NCI-H128 (cell line): ENCODE results near the gene SUFU.
"Not testable (repeated sequence)": the region's sequence is repeated elsewhere in the genome, so short reads cannot be mapped to it uniquely, and the experiment has no call there.

Experiments used
- DNase-seq: peaks from one replicate; lab custom pipeline; 2025; ENCODE audit not compliant: unreplicated experiment; lab: John Stamatoyannopoulos, UW

SUFU gene

DNA sequence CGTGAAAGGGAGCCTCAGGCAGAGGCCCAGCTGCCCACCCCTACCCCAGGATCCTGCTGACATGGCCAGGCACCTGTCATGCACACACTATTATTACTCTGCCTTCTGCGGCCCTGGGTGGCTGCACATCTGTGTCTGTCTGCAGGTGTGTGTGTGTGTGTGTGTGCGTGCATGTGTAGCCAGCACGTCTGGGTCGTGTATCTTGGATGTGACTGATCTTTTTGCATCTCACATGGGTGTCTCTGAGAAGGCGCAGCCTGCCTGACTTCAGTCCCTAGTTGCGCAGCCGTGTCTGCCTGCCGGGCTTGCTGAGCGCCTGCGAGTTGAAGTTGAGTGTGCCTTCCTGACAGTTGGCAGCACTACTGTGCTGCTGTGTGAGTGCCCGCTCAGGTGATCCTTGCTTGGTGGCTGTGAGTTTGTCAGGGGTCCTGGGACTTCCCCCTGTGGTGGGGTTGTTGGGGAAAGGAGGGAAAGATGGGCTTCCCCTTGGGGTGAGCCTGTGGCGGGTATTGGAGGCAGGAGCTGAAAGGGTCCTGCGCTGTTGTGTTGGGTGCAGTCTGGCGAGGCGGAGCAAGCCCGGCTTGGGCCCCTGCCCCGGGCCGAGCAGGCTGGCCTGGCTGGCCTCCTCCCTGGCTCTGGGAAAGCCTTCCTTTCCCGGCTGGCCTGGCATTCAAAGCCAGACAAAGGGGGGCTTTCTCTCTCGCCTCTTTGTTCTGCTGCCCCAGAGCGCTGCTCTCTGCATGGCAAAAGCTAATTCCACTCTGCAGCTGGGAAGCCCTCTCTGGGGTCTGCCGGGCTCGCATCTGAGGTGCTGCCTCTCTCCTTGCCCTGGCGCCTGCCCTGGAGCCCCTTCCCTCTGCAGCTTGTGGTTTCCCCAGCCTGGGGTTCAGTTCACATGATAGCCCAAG lies 145.4 kb downstream of the SUFU start:
- DNase-seq = no peak

DNA sequence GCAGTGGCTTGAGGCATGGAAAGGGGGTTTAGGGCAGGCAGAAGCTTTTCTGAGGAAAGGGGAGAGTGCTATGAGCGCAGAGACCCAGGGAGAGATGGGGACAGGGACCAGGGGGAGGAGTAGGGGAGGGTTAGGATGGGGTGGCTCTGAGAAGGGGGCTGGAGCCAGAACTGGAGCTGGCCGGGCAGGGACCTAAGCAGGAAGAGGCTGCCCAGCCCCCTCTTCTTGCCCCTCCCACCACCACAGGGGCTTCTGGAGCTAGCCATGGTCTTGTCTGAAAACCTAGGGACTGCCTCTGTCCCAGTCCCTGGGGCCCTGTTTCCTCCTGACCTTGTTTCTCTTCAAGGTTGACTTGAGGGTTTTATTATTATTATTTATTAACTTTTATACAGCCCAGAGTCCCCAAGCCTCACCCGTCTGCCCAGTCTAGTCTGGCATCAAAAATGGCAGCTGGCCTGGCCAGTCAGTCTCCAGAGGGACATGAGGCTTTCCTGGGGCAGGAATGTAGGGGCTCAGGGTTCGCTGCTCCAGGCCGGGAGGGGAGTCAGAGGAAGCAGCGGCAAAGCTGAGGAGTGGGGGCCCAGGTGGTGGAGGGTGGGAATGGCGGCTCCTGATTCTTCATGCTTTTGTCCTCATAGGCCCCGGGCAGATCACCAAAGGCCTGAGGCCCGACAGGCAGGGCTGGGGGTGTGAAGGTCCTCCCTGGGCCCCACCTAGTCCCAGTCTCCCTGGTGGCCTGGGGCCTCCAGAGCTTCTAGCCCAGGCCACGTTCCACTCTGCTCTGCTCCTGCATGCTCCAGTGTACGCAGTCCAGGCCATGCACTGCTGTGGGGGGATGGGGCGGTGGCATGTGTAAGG lies 146.3 kb downstream of the SUFU start:
- DNase-seq = no peak

DNA sequence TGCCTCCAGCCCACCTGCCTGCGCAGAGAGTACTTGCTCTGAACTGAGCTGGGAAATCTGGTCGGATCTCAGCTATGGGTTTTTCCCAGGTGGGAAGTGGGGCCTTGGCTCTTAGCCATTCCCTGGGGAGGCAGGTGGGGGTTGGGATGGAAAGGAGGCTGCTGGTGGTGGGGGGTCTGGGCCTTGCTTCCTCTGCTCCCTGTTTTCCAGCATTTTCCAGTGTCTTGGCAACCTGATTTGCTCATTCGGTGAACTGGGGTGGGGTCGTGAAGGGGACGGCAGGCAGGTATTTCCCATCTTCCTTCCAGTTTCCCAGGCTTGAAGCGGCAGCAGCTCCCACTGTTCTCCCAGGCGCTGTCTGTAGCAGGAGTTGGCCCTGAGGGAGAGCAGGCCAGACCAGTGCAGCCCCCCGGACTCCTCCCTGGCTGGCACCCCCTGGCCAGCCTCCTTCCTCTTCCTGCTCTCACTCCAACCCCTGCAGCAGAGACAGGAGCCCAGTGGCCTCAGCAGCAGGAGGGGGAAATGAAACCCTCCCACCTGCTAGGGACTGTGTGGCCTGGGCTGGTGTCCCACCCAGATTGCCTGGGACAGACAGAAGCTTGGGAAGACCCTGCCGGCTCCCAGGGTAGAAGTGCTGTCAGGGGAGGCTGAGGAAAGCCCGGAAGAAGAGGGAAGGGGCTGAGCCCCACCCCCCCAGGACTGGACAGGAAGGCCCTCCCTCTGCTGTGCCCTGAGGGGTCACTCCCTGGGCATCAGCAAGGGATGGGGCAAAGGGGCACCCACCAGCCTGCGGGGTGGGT lies 147.1 kb downstream of the SUFU start:
- DNase-seq = no peak

DNA sequence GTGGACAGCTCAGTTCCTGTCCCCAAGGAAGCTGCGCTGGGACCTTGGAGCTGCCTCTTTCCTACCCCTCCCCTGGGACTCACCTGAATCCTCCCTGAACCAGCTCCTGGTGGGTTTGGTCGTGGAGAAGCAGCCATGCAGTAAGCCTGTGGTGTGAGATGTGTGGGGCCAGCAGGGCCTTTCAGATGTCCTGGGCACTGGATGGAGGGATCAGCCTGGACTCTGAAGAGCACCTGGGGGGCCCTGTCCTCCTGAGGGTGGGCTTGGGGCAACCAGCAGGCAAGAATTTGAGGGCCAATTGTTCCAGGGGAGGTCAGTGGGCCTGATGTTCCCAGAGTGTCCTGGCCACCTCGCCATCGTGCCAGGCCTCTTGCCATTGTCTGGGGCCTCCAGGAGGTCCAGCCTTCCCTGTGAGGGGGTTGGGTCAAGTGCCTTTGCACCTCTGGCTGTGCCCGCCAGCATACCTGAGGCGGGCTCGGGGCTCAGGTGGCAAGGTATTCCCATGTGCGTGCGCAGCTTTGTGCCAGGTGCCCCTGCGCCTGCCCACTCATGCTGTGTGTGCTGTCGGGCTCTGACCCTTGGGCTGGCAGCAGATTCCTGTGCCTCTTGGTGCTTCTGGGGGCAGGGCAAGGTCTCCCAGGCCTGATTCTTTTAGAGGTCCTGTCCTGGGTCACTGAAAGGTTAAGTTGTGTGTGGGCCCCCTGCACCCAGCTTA lies 147.8 kb downstream of the SUFU start:
- DNase-seq = no peak

DNA sequence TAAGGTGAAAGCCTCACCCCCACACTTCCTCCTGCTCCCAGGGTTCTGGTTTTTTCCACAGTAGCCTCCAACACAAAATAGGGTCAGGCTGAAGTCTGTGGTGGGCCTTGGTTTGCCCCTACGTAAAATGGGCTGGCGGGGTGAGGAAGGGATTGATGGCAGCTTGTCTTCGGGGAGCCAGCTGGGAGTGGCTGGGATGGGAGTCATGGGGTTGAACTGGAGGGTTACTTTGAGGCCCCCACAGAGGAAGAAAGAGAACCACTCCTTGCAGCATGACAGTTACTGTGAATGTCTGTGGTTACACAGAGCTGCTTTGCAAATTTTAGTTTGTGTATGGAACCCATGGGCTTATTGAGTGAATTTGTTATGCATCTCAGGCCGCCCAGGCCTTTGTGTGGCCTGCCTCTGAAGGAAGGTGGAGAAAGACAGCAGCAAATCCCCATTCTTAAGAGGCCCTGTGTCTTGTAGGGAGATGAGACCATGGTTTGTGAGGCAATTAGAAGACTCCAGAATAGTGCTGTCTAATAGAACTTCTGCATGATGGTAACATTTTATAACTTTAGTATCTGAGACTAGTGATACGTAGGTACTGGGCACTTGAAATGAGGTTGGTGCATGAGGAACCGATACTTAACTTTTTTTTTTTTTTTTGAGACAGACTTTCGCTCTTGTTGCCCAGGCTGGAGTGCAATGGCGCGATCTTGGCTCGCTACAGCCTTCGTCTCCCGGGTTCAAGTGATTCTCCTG lies 148.6 kb downstream of the SUFU start:
- no peak for DNase-seq

DNA sequence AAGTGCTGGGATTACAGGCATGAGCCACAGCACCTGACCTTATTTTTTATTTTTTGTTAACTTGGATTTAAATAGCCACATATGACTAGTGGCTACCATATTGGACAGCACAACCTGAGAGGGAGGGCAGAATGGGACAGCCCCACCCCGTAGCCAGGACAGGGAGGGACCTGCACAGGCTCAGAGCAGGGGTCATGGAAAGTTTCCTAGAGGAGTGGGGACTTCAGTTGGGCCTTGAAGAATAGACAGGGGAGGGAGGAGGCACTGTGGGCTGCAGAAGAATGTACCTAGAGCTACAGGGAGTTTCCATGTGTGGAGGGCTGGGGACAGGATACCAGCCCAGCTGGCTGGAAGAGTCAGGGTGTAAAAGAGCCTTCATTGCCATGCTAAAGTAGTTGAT lies 149.3 kb downstream of the SUFU start:
- DNase-seq = no peak

DNA sequence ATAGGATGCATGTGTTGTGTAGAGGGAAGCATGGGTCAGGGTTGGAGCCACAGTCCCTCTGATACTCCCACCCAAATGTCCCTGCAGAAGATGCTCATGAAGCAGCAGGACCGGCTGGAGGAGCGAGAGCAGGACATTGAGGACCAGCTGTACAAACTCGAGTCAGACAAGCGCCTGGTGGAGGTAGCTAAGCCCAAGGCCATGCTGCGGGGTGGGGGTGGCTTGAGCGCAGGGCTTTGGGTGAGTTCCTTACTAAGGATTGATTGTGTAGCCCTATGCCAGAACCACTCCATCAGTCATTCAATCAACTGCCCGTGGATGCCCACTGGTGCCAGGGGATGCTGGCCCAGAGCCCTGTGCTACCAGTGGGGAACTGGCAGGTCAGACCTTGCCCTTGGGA lies 150.8 kb downstream of the SUFU start:
- no peak for DNase-seq

DNA sequence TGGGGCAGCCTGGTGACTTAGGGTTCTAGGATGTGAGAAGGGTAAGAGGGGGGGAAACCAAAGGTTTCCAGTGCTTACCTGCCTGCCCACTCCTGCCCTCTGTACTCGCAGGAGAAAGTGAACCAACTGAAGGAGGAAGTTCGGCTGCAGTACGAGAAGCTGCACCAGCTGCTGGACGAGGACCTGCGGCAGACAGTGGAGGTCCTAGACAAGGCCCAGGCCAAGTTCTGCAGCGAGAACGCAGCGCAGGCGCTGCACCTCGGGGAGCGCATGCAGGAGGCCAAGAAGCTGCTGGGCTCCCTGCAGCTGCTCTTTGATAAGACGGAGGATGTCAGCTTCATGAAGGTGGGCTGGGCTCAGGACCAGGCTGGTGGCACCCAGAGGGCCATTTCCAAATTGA lies 151.2 kb downstream of the SUFU start:
- DNase-seq = no peak

DNA sequence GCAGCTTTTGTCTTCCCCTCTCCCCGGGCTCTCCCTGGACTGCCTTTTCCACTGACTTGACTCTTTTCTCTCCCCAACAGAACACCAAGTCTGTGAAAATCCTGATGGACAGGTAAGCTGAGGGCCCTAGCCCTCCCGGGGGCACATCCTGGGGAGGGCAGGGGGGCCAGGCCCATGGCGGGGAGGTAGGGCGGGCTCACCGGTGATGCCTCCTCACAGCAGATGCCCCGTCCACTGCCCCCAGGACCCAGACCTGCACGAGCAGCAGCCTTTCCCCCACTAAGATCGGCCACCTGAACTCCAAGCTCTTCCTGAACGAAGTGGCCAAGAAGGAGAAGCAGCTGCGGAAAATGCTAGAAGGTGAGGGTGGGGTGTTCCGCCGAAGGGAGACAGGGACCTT lies 152.3 kb downstream of the SUFU start:
- no peak for DNase-seq

DNA sequence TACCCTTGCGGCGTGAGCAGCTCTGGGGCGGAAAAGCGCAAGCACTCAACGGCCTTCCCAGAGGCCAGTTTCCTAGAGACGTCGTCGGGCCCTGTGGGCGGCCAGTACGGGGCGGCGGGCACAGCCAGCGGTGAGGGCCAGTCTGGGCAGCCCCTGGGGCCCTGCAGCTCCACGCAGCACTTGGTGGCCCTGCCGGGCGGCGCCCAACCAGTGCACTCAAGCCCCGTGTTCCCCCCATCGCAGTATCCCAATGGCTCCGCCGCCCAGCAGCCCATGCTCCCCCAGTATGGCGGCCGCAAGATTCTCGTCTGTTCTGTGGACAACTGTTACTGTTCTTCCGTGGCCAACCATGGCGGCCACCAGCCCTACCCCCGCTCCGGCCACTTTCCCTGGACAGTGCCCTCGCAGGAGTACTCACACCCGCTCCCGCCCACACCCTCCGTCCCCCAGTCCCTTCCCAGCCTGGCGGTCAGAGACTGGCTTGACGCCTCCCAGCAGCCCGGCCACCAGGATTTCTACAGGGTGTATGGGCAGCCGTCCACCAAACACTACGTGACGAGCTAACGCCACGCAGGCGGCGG lies 153.1 kb downstream of the SUFU start:
- no peak for DNase-seq

DNA sequence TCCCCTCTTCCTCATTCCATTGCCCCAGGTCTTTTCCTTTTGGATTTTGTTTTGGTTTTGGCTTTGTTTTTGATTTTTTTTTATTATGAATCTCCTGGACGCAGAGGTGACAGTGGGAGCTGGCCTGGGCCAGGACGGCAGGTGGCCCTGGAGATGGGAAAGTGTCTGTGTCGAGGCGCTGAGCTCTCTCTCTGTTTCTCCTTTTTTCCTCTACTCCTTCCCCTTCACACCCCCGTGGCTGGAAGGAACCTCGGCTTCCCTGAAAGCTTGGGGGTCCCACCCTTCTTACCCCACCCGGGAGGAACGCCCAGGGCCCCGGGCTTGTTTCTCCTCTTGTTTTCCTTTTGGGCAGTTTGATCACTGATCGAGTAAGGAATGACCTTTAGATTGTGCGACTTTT lies 153.7 kb downstream of the SUFU start:
- no peak for DNase-seq

DNA sequence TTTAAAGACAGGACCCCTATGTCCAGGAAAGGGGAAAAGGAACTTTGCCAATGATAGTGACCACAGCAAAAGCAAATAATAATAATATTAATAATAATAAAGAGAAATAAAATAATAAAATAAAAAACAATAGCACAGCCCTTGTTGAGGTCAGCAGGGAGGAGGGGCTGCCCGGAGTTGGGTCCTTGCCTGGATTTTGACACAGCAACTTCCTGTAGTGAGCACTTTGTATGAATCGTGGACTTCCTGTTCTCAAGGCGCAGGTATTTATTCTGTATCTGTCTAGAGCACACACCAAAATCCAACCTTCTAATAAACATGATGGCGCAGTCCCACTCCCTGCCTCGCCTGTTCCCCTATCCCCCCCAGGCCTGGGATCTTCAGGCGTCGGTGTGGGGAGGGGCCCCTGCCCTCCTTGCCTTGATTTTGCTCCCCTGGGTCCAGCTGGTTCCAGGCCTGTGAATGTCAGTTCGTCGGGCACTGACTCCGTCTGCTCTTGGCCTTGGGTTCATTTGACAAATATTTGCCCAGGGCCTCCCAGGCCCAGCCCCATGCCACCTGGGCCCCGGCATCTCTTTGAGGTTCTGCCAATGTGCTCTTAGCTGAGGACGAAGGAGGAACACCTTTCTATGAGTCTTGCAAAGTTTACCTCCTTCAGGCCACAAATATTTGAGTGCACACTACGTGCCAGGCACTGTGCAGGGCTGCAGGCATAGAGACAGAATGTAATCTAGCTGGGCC lies 154.4 kb downstream of the SUFU start:
- no peak for DNase-seq

DNA sequence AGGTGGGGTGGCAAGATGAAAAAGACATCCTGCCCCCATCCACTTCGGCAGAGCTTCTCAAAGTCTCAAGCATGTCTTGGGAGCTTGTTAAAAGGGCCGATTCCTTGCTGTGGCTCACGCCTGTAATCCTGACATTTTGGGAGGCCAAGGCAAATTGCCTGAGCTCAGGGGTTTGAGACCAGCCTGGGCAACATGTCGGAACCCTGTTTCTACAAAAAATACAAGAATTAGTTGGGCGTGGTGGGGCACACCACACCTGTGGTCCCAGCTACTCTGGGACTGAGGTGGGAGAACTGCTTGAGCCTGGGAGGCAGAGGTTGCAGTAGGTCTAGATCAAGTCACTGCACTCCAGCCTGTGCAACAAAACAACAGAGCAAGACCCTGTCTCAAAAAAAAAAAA lies 155.0 kb downstream of the SUFU start:
- DNase-seq = no peak

DNA sequence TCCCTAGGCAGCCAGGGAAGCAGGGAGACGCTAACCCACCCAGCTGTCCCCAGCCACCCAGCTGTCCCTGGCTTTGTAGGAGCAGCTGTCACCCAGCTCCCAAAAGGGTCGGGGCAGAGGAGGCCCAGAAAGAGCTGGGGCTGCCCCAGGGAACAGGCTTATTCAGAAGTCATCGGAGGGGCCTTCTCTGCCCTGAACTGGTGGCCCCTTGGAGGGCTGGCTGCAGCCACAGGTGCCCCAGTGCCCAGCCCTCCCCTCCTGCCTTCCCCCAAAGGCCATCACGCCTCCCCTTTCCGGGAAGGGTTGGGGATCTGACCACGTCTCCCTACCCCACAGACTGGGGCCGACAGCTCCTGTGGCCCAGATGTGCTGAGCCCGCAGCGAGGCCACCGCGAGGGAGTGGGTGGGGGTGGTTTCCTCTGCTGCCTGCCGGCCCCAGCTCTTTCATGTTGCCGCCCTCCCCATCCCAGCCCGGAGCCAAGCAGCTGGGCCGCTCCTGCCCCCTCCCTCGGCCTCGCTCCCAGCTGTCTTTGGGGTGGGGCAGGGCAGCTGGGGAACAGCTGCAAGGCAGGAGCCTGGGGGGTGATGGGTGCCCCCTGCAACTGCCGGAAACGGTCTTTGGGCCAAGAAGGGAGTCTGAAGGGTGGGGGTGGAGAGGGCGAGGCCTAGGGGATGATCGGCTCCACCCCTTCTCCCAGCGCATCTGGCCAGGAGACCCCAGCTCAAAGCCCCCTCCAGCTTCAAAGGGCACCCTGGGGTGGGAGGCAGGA lies 157.3 kb downstream of the SUFU start:
- no peak for DNase-seq

DNA sequence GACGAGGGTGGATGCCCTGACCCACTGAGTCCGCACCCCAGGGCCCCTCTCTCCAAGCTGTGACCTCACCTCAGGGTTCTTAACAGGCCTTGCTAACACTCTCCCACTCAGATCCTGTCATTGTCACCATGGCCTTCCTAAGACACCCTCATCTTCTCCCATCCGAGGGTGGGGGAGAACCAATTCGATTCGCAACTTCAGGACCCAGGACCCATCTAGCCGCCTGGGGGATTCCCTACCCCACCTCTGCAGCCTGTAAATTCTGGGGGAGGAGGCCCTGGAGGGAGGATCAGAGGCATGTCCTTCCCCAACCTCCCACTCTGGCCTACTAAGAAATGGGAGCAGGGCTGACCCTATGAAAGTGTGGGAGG lies 157.9 kb downstream of the SUFU start:
- no peak for DNase-seq

DNA sequence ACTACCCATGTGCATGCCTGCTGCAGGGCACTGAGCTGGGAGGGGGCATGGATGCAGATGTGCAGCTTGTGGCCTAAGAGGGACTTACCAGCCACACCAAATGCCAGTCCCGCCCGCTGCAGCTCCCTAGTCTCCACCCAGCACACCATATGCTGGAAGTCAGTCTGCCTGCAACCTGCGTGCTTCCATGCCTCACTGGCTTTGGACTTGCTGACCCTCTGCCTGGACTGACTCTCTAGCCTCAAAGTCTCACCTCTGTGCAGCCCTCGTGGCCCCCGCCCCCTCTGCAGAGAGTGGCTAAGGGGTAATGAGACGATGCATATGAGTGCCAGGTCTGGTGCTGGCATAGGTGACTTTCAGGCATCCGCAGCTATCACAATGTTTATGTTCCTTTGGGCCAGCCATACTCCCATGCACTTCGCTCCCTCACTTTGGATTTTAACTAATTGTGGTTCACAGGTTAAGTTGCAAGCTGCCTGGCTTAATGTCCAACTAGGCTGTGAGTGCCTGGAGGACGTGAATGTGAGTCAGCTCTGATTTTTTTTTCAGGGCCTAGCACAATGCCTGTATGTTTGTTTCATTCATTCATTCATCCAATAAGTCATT lies 162.2 kb downstream of the SUFU start:
- no peak for DNase-seq

DNA sequence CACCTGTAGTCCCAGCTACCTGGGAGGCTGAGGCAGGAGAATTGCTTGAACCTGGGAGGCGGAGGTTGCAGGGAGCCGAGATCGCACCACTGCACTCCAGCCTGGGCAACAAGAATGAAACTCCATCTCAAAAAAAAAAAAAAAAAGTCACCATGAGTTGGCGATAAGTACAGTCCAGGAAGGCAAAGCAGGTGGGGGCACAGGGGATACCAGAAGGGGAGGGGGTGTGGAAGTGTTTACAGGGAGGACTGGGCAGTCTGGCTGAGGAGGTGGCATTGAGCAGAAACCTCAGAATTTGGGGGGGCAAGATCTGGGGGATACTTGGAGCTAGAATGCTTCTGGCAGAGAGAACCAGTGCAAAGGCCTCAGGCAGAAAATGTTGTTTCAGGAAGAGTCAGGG lies 163.6 kb downstream of the SUFU start:
- DNase-seq = not testable (repeated sequence)
